HepG2 (cell line): ENCODE measurements around the gene PNLDC1. TPM values are rescaled to one million over a fixed set of nuclear protein-coding genes. Genes with fewer than 3 reads are reported as not detected.
A peak's percentile ranks its signal among the peaks of the same experiment; 100 is the strongest.

ENCODE experiments used
- ASH2L ChIP-seq: fragments of 300-600, 200-600 bp; sonication (generic); IDR thresholded peaks from 2 replicates; pipeline ENCODE4 v1.7.0; 2017; ENCODE audit warnings: low read depth, mild to moderate bottlenecking, moderate library complexity, mixed read lengths, low read length; ENCODE audit not compliant: insufficient read length
- FOXM1 ChIP-seq: sonication (generic); formaldehyde crosslinking; IDR thresholded peaks from 2 replicates; pipeline ENCODE4 v1.5.0; 2020; ENCODE audit warnings: missing genetic modification reagents
- GRHL1 ChIP-seq: sonication (generic); formaldehyde crosslinking; conservative IDR thresholded peaks from 2 replicates; pipeline ENCODE4 v1.8.0; 2022; ENCODE audit warnings: missing genetic modification reagents
- HNRNPH1 ChIP-seq: fragments of 200-400 bp; formaldehyde crosslinking; optimal IDR thresholded peaks from 2 replicates; pipeline ENCODE3; 2017; ENCODE audit warnings: mild to moderate bottlenecking, low read depth, low read length
- KDM1A ChIP-seq: IDR thresholded peaks from 2 replicates; pipeline ENCODE4 v1.6.1; 2016; ENCODE audit warnings: missing compliant biosample characterization
- NCOA2 ChIP-seq: sonication (generic); formaldehyde crosslinking; IDR thresholded peaks from 2 replicates; pipeline ENCODE4 v1.8.0; 2022; ENCODE audit warnings: inconsistent platforms
- NFE2 ChIP-seq: sonication (generic); formaldehyde crosslinking; IDR thresholded peaks from 2 replicates; pipeline ENCODE4 v1.4.0; 2020; ENCODE audit warnings: missing genetic modification reagents
- NONO ChIP-seq, 2 experiments: fragments of 450-650 bp in 1 of 2; sonication (generic) in 1 of 2; formaldehyde crosslinking in 1 of 2; IDR thresholded peaks in 1 of 2; conservative IDR thresholded peaks in 1 of 2; 2 replicates each; pipeline versions ENCODE4 v1.6.1 to v1.8.0; 2017 to 2022; ENCODE audit warnings: mild to moderate bottlenecking in 1 of 2, missing genetic modification reagents in 1 of 2, moderate library complexity in 1 of 2
- NR1H2 ChIP-seq: sonication (generic); formaldehyde crosslinking; IDR thresholded peaks from 2 replicates; pipeline ENCODE4 v1.8.1; 2022; ENCODE audit warnings: low read depth, missing genetic modification reagents, borderline replicate concordance
- NR3C1 ChIP-seq: sonication (generic); formaldehyde crosslinking; IDR thresholded peaks from 2 replicates; pipeline ENCODE4 v1.4.0; 2020; ENCODE audit warnings: missing genetic modification reagents
- NRL ChIP-seq: sonication (generic); formaldehyde crosslinking; IDR thresholded peaks from 2 replicates; pipeline ENCODE4 v1.5.0; 2020; ENCODE audit warnings: missing genetic modification reagents, mild to moderate bottlenecking, moderate library complexity, borderline replicate concordance
- POLR2AphosphoS5 ChIP-seq: IDR thresholded peaks from 2 replicates; pipeline ENCODE4 v1.6.1; 2012; ENCODE audit warnings: low read depth, low read length
- SAFB2 ChIP-seq: sonication (generic); formaldehyde crosslinking; IDR thresholded peaks from 2 replicates; pipeline ENCODE4 v1.5.1; 2020; ENCODE audit warnings: missing genetic modification reagents, low read depth, mild to moderate bottlenecking, borderline replicate concordance
- SATB2 ChIP-seq: sonication (generic); formaldehyde crosslinking; IDR thresholded peaks from 2 replicates; pipeline ENCODE4 v1.5.0; 2020; ENCODE audit warnings: missing genetic modification reagents
- SNAPC5 ChIP-seq: sonication (generic); formaldehyde crosslinking; IDR thresholded peaks from 2 replicates; pipeline ENCODE4 v1.8.1; 2023; ENCODE audit warnings: mild to moderate bottlenecking, missing genetic modification reagents, borderline replicate concordance
- SRY ChIP-seq: sonication (generic); formaldehyde crosslinking; IDR thresholded peaks from 2 replicates; pipeline ENCODE4 v1.8.0; 2022; ENCODE audit warnings: mild to moderate bottlenecking, missing genetic modification reagents
- ZFP82 ChIP-seq: sonication (generic); formaldehyde crosslinking; IDR thresholded peaks from 2 replicates; pipeline ENCODE4 v1.5.1; 2020; ENCODE audit warnings: mild to moderate bottlenecking, missing genetic modification reagents, borderline replicate concordance
- ZFP90 ChIP-seq: sonication (generic); formaldehyde crosslinking; IDR thresholded peaks from 2 replicates; pipeline ENCODE4 v1.8.0; 2022; ENCODE audit warnings: missing genetic modification reagents, mild to moderate bottlenecking, inconsistent platforms, borderline replicate concordance
- ZFX ChIP-seq: sonication (generic); formaldehyde crosslinking; IDR thresholded peaks from 2 replicates; pipeline ENCODE4 v1.4.0; 2020; ENCODE audit warnings: mild to moderate bottlenecking, low read depth, missing genetic modification reagents, moderate library complexity
- ZIK1 ChIP-seq: sonication (generic); formaldehyde crosslinking; IDR thresholded peaks from 2 replicates; pipeline ENCODE4 v1.5.0; 2020; ENCODE audit warnings: mild to moderate bottlenecking, low read depth, missing genetic modification reagents, borderline replicate concordance
- ZNF121 ChIP-seq: sonication (generic); formaldehyde crosslinking; IDR thresholded peaks from 2 replicates; pipeline ENCODE4 v1.5.0; 2020; ENCODE audit warnings: mild to moderate bottlenecking, missing genetic modification reagents
- ZNF749 ChIP-seq: sonication (generic); formaldehyde crosslinking; IDR thresholded peaks from 2 replicates; pipeline ENCODE4 v1.8.0; 2022; ENCODE audit warnings: mild to moderate bottlenecking, missing genetic modification reagents, moderate library complexity, borderline replicate concordance
- ZNF75D ChIP-seq: sonication (generic); formaldehyde crosslinking; IDR thresholded peaks from 2 replicates; pipeline ENCODE4 v1.8.1; 2023; ENCODE audit warnings: missing genetic modification reagents, mild to moderate bottlenecking, borderline replicate concordance
- ZNF816 ChIP-seq: sonication (generic); formaldehyde crosslinking; IDR thresholded peaks from 2 replicates; pipeline ENCODE4 v1.8.0; 2022; ENCODE audit warnings: missing genetic modification reagents, mild to moderate bottlenecking, borderline replicate concordance
- polyA plus RNA-seq, 8 experiments: library from polyadenylated mRNA; depleted of rRNA in 3 of 8; stranded (reverse) in 7 of 8; unstranded in 1 of 8; fragments of >200 nt; fragmentation: Illumina TruSeq in 4 of 8; extraction: Trizol in 4 of 8; gene quantifications; 2 replicates each; pipeline versions ENCODE4 v1.2.1 to v1.2.3, GENCODE V29; 2011 to 2016; ENCODE audit warnings: low read depth in 4 of 8, missing spikeins in 1 of 8, mixed read lengths in 1 of 8; ENCODE audit not compliant: insufficient read depth in 1 of 8
- total RNA-seq, 5 experiments: library from RNA; depleted of rRNA; stranded (reverse); fragments of >200 nt; fragmentation: Illumina TruSeq; extraction: Trizol; gene quantifications; 2 replicates each; pipeline ENCODE4 v1.2.3, GENCODE V29; 2016; ENCODE audit warnings: low read depth in 1 of 5
- TF ChIP-seq, protein P1 (sequence below): IDR thresholded peaks from 2 replicates; pipeline ENCODE4 v1.4.0; 2020; ENCODE audit warnings: mild to moderate bottlenecking, missing genetic modification reagents

PNLDC1 gene
- total and polyA plus RNA-seq, 2 of the 13 experiments (the other 11 are each of a cell fraction or from before 2014, with no cell fraction given): not detected

DNA sequence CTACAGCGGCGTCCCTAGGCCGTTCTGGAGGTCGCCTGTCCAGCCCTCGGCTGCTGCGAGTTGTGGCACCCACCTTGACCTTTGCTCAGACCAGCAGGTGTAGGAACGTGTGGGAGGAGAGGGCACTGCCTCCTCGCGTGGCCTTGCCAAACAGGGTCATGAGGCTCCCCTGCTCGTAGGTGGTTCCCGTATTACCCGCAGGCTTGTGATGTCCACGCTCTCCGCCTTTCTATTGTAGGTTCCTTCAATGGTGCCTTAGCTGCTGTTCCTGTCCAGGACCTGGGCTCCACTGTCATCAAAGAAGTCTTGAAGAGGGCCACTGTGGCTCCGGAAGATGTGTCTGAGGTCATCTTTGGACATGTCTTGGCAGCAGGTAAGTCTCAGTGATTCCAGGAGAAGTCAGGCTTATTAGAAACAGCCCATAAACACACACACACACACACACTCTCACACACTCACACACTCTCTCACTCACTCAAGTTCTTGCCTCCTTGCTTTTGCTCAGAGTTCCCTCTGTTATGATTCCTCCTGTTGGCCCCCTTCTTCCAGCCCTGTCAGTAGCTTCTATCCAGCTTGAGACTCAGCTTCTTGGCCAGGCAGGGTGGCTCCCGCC, 37.3 kb upstream of the PNLDC1 start (continued):
- TF ChIP-seq SNAPC5 (no peak), ZNF75D (no peak), POLR2AphosphoS5 (no peak), GRHL1 (CRISPR knock-in tag) (no peak), NCOA2 (CRISPR knock-in tag) (peak; percentile 41; the same call in 1 of the 2 replicates), ASH2L (no peak), SRY (CRISPR knock-in tag) (peak; percentile 83), FOXM1 (CRISPR knock-in tag) (no peak), ZFP82 (CRISPR knock-in tag) (no peak), NFE2 (CRISPR knock-in tag) (no peak), ZNF816 (CRISPR knock-in tag) (no peak), ZNF121 (no peak), NONO (IDR thresholded peaks at IDR 0.05) (no peak), NONO (CRISPR knock-in tag; conservative IDR thresholded peaks at IDR 0.05) (no peak; the same call in 1 of the 2 replicates), ZFP90 (CRISPR knock-in tag) (peak; percentile 4; the same call in 1 of the 2 replicates), ZFX (no peak), NR3C1 (CRISPR knock-in tag) (no peak), SAFB2 (CRISPR knock-in tag) (peak; percentile 50), NRL (CRISPR knock-in tag) (no peak; the same call in 1 of the 2 replicates), SATB2 (peak; percentile 79; the same call in 1 of the 2 replicates), ZIK1 (CRISPR knock-in tag) (no peak; the same call in 1 of the 2 replicates), HNRNPH1 (no peak), KDM1A (CRISPR knock-in tag) (no peak), NR1H2 (no peak), ZNF749 (CRISPR knock-in tag) (peak; percentile 40; the same call in 1 of the 2 replicates)
- TF ChIP-seq, protein P1, sequence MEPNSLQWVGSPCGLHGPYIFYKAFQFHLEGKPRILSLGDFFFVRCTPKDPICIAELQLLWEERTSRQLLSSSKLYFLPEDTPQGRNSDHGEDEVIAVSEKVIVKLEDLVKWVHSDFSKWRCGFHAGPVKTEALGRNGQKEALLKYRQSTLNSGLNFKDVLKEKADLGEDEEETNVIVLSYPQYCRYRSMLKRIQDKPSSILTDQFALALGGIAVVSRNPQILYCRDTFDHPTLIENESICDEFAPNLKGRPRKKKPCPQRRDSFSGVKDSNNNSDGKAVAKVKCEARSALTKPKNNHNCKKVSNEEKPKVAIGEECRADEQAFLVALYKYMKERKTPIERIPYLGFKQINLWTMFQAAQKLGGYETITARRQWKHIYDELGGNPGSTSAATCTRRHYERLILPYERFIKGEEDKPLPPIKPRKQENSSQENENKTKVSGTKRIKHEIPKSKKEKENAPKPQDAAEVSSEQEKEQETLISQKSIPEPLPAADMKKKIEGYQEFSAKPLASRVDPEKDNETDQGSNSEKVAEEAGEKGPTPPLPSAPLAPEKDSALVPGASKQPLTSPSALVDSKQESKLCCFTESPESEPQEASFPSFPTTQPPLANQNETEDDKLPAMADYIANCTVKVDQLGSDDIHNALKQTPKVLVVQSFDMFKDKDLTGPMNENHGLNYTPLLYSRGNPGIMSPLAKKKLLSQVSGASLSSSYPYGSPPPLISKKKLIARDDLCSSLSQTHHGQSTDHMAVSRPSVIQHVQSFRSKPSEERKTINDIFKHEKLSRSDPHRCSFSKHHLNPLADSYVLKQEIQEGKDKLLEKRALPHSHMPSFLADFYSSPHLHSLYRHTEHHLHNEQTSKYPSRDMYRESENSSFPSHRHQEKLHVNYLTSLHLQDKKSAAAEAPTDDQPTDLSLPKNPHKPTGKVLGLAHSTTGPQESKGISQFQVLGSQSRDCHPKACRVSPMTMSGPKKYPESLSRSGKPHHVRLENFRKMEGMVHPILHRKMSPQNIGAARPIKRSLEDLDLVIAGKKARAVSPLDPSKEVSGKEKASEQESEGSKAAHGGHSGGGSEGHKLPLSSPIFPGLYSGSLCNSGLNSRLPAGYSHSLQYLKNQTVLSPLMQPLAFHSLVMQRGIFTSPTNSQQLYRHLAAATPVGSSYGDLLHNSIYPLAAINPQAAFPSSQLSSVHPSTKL (CRISPR knock-in tag): peak; percentile 81
